ENCODE data around the gene DZIP1. TPM values are rescaled to one million over a fixed set of nuclear protein-coding genes. Genes with fewer than 3 reads are reported as not detected.
A peak's percentile ranks its signal among the peaks of the same experiment; 100 is the strongest.
"Not testable (repeated sequence)": the region's sequence is repeated elsewhere in the genome, so short reads cannot be mapped to it uniquely, and the experiment has no call there.

Gene DZIP1, protein sequence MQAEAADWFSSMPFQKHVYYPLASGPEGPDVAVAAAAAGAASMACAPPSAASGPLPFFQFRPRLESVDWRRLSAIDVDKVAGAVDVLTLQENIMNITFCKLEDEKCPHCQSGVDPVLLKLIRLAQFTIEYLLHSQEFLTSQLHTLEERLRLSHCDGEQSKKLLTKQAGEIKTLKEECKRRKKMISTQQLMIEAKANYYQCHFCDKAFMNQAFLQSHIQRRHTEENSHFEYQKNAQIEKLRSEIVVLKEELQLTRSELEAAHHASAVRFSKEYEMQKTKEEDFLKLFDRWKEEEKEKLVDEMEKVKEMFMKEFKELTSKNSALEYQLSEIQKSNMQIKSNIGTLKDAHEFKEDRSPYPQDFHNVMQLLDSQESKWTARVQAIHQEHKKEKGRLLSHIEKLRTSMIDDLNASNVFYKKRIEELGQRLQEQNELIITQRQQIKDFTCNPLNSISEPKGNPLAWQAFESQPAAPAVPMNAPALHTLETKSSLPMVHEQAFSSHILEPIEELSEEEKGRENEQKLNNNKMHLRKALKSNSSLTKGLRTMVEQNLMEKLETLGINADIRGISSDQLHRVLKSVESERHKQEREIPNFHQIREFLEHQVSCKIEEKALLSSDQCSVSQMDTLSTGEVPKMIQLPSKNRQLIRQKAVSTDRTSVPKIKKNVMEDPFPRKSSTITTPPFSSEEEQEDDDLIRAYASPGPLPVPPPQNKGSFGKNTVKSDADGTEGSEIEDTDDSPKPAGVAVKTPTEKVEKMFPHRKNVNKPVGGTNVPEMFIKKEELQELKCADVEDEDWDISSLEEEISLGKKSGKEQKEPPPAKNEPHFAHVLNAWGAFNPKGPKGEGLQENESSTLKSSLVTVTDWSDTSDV
- polyA plus RNA-seq, result 10 to 100 TPM in 1 of 3 donors, 1 to 10 TPM in 2; 3.3 to 16.5 (median 4.5) TPM

DNA sequence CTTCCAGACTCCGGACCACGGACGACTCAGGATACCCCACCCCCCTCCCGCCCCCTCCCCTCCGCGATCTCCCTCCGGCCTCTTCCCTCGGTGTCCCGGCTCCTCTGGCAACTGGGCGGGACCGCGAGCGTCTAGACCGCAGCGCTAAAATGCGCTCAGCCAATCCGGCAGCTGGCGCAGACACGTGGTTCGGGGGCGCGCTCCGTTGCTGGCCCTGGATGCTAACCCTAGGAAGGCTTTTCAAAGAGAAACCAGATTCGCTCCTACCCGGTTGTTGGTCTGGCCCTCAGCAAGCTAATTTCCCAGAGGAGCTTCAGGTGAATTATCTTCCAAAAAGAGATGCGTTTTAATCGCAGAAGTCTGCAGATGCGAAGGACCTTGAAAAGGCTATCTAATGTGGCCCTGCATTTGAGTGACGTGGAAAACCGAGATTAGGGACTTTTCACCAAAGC, at the start of gene DZIP1:
TSS of gene DZIP1 (minus strand) at position 106 of the 452 bp plus-strand sequence. CDS start 2,677 bp downstream, outside the sequence.
- H3K27ac ChIP-seq (ENCODE audit: low read depth, low read length), result no peak within 1 kb of the TSS
- 2 to 3% (median 3%) methylated on average over 26 to 30 of the region's 30 CpGs for WGBS, 3 donors

DNA sequence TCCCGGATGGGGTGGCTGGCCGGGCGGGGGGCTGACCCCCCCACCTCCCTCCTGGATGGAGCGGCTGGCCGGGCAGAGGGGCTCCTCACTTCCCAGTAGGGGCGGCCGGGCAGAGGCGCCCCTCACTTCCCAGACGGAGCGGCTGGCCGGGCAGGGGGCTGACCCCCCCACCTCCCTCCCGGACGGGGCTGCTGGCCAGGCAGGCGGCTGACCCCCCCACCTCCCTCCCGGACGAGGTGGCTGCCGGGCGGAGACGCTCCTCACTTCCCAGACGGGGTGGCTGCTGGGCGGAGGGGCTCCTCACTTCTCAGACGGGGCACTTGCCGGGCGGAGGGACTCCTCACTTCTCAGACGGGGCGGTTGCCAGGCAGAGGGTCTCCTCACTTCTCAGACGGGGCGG, 46.5 kb upstream of the DZIP1 start:
- whole genome bisulfite sequencing, 3 donors, result 98 to 100% (median 99%) methylated on average over 8 to 28 of the region's 28 CpGs
- H3K27ac ChIP-seq (ENCODE audit: low read depth, low read length), result not testable (repeated sequence)

DNA sequence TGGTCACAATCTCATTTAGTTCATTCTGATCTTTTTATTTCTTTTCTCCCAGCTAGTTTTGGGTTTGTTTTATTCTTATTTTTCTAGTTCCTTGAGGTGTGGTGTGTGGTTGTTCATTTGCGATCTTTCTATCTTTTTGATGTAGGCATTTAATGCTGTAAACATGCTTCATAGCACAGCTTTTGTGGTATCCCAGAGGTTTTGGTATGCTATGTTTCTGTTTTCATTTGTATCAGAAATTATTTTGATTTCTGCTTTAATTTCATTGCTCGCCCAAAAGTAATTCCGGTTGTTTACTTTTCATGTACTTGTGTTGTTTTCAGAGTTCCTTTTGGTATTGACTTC, 45.0 kb upstream of the DZIP1 start:
- 74 to 98% (median 94%) methylated on average over 3 of the region's 3 CpGs for WGBS, 3 donors

DNA sequence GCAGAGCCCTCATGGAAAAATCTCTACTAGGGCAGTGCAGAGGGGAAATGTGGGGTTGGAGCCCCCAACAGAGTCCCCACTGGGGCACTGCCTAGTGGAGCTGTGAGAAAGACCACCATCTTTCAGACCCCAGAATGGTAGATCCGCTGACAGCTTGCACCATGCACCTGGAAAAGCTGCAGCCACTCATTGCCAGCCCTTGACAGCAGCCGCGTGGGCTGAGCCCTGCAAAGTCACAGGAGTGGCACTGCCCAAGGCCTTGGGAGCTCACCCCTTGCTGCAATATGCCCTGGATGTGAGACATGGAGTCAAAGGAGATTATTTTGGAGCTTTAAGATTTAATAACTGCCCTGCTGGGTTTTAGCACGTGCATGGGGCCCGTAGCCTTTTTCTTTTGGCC, 40.5 kb upstream of the DZIP1 start:
- not testable (repeated sequence) for H3K27ac ChIP-seq (ENCODE audit: low read depth, low read length)
- WGBS, 3 donors, result 61 to 99% (median 97%) methylated on average over 5 of the region's 5 CpGs

More for the DNA sequence above, 45.0 kb upstream of the DZIP1 start:
- H3K27ac ChIP-seq (ENCODE audit: low read depth, low read length), result no peak overlapping the region

DNA sequence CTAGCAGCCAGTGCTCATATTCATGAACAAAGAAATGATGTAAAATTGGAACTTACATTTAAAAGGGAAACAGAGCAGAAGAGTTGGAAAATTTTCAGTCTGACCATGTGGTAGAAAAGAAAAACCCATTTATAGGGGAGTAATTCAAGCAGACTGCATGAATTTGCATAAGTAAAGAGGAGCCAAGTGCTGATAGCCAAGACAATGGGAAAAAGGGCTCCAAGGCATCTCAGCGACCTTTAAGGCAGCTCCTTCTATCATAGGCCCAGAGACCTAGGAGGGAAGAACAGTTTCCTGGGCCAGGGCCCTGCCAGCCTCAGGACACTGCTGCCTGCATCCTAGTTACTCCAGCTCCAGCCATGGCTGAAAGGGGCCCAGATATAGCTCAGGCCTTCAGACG, 39.9 kb upstream of the DZIP1 start:
- H3K27ac ChIP-seq (ENCODE audit: low read depth, low read length), result no peak overlapping the region
- 44 to 84% (median 80%) methylated on average over 2 of the region's 2 CpGs for WGBS, 3 donors

DNA sequence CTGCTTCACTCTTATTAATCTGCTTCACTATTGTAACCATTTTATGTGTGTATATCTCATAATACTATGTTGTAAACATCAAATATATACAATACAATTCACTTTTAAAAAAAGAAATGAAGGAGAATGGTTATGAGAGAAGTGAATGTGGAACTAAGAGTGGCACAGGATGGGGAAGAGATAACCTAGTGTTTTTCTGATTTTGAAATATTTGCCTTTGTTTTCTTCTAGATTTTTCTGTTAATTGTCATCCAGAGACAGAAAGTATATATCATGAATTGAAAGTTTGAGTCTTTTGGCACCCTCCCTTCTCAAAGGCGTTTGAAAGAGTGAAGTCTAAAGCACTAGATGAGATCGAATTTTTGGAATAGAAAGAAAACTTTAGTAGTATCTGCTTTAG, 35.2 kb upstream of the DZIP1 start:
- 24 to 53% (median 52%) methylated on average over 2 of the region's 2 CpGs for WGBS, 3 donors
- no peak overlapping the region for H3K27ac ChIP-seq (ENCODE audit: low read depth, low read length)

DNA sequence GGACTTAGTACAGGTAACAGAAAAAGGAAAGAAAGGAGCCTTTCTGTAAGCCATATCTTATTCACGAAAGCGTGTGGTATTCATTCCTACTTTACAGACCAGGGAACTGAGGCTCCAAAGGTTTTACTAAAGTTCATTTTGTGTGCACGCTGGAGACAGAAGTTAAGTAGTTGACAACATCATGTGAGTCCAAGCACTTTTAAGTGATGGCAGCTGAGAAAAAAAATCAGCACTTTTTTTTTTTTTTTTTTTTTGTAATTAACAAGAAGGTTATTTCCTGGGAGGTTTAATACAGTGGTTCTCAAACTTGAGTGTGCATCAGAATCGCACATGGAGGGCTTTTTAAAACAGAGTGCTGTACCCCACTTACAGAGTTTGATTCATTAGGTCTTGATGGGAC, 34.5 kb upstream of the DZIP1 start:
- H3K27ac ChIP-seq (ENCODE audit: low read depth, low read length), result no peak overlapping the region
- WGBS, 3 donors, result 46 to 84% (median 81%) methylated on average over 4 of the region's 4 CpGs

DNA sequence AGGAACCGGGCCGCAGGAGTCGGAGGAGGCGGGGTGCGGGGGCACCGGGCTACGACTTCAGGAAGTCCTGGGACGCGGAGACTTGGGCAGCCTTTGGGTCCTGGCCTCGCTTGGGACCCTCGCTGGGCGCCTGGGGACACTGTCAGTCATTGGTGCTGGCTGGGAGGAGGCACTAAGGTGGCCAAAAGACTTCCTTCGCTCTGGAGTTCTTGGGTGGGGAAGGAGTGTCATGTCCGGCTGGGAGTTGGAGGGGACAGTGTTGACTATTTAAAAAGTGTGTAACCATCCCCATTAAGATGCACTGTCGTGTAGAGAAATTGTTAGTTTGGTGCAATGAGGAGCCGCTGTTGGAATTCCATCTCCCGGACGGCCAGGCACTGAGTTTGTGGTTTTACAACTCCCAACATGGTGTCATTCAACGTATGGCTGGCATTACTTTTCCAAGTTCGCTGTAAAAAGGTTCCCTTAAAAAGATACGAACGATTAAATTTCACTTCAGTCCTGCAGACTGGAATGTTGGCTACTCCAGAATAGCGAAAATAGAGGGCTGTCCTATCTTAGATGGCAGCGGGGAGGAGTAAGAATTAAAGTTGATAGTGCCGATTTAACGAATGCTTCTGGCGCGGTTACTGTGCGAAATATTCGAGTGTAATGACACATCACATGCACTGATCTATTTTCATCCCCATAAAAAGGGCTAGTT, 33.2 kb upstream of the DZIP1 start:
- WGBS, 3 donors, result 0 to 1% (median 1%) methylated on average over 30 of the region's 30 CpGs
- peak overlapping the region; percentile 87 for H3K27ac ChIP-seq (ENCODE audit: low read depth, low read length)

DNA sequence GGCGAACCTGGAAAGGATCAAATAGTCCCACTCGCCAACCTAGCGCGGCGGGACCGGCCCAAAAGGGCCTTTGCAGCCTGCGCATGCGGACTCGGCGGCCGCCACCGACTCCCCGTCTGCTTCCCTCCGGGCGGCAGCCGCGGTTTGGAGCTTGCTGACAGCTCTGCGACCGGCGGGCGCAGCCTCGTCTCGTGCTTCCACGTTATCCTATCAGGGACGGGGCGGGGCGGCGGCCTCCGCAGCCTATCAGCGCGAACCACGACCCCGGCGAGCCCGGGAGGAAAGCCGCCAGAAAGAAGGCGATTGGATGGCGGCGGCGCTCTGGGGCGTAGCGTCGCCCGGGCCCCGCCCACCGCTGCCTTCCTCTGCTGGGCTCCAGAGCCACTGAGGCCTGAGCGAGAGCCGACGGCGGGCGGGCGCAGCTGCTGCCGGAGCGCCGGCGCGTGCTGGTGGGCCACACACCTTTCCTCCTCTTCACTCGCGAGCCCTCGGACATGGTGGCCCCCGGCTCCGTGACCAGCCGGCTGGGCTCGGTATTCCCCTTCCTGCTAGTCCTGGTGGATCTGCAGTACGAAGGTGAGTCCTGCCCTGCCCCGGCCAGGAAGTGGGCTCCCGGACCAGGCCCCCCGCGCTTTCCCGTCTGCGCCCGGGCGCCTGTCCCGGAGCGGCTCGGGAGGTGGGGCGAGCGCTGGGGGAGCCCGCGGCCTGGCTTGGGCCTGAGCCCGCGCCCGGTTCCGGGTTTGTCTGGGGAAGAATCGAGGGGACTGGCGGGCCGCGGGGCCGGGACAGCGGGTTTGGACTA, 32.5 kb upstream of the DZIP1 start, which contains the start of gene DNAJC3:
TSS of gene DNAJC3 (plus strand) at position 378 of the 802 bp plus-strand sequence. CDS start at position 495, 117 bp downstream.
- peak within 1 kb of the TSS; percentile 87 for H3K27ac ChIP-seq (ENCODE audit: low read depth, low read length)
- 0% methylated on average over 68 to 90 of the region's 90 CpGs for WGBS, 3 donors

DNA sequence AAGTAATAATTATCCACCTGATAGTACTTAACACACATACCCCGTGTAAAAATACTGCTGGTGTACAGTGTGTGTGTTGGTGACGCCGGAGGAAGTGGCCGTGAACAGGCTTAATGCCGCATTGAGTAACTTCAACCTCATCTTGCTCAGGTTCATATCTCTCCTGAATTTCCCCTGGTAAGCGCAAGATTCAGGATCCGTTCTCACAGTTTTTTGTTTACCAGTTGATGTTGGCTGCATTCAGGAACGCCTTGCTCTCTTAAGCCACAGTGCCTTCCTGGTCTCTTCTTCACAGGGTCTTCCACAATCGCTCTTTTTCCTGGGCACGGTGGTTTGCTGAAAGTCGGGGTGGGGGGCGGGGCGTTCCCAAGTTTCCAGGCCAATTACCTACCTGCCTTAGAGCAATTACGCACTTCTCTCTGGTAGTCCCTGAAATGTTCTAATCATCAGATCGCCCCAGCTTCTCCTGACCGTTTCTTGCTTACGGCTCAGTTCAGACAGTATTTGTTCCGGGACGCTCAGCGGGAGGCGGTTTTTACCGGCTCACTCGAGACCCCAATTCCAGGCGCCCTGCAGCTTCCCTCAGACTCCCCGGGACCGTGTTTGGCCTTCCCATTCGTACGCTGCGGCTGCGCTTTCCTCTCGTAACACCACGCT, 31.7 kb upstream of the DZIP1 start:
- H3K27ac ChIP-seq (ENCODE audit: low read depth, low read length), result no peak overlapping the region
- WGBS, 3 donors, result 1% methylated on average over 32 of the region's 32 CpGs

DNA sequence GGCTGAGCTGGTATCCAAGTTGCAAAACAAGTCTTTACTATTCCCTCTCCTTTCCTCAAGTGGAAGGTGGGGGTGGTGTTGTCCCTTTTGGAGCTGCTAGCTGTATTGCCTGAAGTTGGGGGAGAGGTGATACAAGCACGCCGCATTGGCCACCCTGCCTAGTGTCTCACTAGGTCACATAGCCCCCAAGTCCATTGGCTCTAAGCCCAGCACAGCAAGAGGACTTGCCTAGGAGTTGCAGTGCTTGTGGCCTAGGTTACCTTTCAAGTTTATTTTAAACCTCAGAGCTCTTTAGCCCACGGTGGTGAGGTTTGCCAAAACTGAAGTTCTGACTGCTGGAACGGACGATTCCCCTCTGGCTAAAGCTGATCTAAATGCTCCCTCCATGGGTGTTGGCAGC, 27.1 kb upstream of the DZIP1 start:
- 96 to 99% (median 98%) methylated on average over 5 of the region's 5 CpGs for WGBS, 3 donors
- H3K27ac ChIP-seq (ENCODE audit: low read depth, low read length), result no peak overlapping the region

DNA sequence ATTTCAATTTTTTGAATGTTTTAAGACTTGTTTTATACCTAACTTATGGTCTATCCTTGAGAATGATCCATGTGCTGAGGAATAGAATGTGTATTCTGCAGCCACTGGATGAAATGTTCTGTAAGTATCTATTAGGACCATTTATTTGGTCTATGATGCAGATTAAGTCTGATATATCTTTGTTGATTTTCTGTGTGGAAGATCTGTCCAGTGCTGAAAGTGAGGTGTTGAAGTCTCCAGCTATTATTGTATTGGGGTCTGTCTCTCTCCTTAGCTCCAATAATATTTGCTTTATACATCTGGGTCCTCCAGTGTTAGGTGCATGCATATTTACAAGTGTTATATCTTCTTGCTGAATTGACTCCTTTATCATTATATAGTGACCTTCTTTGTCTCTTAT, 22.7 kb upstream of the DZIP1 start:
- not testable (repeated sequence) for H3K27ac ChIP-seq (ENCODE audit: low read depth, low read length)

DNA sequence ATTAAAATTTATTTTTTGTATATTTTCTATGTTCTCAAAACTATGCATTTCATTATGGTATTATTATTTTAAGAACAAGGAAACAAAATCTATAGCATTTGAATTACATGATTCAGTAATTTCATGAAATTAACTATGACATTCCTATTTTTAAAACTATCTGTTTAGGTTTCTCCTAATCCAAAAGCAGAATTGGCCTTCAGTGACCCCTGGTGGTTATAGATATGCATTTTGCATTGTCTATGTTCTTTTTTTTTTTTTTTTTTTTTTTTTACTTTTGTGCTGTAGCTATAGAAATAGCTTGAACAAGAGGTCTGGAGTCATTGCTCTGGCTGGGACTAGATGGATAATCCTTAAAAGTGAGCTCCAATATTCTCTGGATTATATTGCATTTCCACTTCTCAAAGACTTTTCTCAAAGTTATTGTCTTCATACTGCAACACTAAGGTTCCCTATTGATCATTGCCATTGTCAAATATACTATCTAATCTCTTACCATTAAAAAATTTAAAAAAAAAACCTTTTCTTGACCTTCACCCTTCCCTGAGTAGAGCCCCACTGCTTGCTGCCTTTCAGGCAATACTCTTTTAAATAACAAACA, 16.6 kb upstream of the DZIP1 start:
- no peak overlapping the region for H3K27ac ChIP-seq (ENCODE audit: low read depth, low read length)

DNA sequence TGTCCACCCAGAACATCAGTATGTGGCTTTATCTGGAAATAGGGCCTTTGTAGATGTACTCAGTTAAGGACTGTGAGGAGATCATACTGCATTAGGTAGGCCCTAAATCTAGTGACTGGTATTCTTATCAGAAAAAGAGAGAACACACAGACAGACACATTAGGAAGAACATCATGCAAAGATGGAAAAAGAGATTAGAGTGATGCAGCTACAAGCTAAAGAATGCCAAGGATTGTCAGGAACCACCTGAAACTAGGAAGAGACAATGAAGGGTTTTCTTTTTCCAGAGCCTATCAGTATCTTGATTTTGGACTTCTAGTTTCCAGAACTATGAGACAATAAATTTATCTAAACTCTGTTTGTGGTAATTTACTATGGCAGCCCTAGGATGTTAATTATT, 15.0 kb upstream of the DZIP1 start:
- H3K27ac ChIP-seq (ENCODE audit: low read depth, low read length), result no peak overlapping the region

DNA sequence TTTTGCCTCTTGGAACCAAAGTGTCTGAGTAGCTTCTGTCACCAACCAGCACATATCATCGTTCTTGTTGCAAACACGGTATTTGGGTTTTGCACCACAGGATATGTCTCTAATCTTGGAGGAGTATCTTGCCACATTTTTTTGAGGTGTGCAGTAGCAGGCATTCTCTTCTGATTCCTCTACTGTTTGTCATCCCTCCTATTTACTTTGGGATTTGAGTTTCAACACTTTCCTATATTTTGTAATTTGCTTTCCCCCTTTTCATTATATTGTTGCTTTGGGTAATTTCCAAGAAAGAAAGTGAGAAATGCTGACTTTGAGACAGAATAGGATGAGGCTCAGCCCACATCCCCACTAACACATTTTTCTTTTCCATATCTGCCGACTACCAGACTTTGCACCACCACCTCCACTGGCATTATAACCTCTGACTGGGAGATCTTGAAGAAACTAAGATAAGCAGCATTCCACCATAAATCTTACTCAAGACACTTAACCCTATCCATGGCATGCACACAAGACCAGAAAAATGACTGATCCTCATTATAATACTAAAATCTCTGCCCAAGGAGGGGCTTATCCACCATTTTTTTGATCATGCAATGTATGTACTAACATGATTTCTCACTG, 12.0 kb upstream of the DZIP1 start:
- WGBS, 3 donors, result 53 to 73% (median 56%) methylated on average over 3 of the region's 3 CpGs
- no peak overlapping the region for H3K27ac ChIP-seq (ENCODE audit: low read depth, low read length)

DNA sequence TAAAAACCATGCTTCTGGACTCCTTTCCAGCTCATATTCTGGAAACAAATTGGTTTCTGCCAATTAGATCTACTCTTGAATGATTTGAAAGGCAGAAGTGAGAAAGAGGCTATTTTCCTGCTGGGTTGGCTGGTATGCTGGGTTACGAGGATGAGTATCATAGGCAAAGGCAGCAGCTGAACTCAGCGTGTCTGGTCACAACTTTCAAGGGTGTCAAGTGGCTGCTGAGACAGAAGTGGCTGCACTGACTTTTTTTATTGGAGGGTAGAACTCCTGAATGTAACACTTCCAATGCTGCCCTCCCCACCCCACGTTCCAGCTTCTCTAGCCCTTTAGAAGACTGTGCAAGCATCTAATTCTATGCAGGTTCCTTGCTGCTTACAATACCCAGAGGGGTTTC, 8.3 kb upstream of the DZIP1 start:
- no peak overlapping the region for H3K27ac ChIP-seq (ENCODE audit: low read depth, low read length)
- WGBS, 3 donors, result 64 to 69% (median 65%) methylated on average over 3 of the region's 3 CpGs

DNA sequence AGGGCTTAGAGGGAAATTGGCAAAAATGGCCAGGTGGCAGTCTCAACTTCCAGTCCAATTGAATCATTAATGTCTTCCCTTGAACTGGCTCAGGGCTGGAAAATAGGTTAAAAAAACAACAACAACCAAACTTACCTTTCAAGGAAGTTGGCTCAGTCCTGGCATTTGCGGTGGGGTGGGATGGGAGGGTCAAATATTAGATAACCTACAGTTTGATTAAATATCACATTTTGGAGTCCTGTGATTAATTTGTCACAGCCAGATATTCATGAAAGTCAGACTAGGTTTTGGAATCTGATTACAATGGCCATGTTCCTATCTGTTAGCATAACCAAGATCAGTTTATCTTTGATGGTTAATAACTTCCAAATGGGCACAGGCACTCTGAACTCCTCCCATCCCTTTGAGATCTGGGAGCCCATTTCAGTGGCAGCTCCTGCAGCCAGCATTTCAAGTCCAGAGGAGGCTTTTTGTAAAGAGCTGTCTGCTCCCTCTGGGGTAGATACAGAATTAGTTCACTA, 7.8 kb upstream of the DZIP1 start:
- 19 to 91% (median 83%) methylated on average over 1 of the region's 1 CpG for WGBS, 3 donors
- no peak overlapping the region for H3K27ac ChIP-seq (ENCODE audit: low read depth, low read length)

Measured in adipose tissue (tissue), 3 donors.